DND-41 (cell line): ENCODE measurements around the gene NCAPD3.

Source experiments
- ATAC-seq: fragments of 200-7000 bp; cut with Tn5 transposase; 3 replicates; pipeline ENCODE4 v1.9.1; 2021; ENCODE audit warnings: low read depth; ENCODE audit not compliant: insufficient read depth
- DNase-seq: peaks from one replicate; pipeline ENCODE4 v3.0.0-alpha.2; 2020
- H2AFZ ChIP-seq: 2 replicates; pipeline ENCODE4 v1.6.0; 2012; ENCODE audit warnings: low read depth, low read length
- H3K27ac ChIP-seq: 2 replicates; pipeline ENCODE4 v1.5.1; 2012; ENCODE audit warnings: low read length, inconsistent platforms
- H3K27me3 ChIP-seq: fragments of 200-600 bp; sonication (generic); 2 replicates; pipeline ENCODE4 v1.6.0; 2012; ENCODE audit warnings: low read length, mild to moderate bottlenecking, inconsistent platforms; ENCODE audit not compliant: insufficient read depth, poor library complexity
- H3K36me3 ChIP-seq: 2 replicates; pipeline ENCODE4 v1.5.1; 2012; ENCODE audit warnings: low read length, inconsistent platforms; ENCODE audit not compliant: insufficient read depth
- H3K4me1 ChIP-seq: 2 replicates; pipeline ENCODE4 v1.5.1; 2012; ENCODE audit warnings: mild to moderate bottlenecking, low read length; ENCODE audit not compliant: insufficient read depth
- H3K4me2 ChIP-seq: 2 replicates; pipeline ENCODE4 v1.6.0; 2012; ENCODE audit warnings: mild to moderate bottlenecking, moderate library complexity, low read length, inconsistent platforms; ENCODE audit not compliant: insufficient read depth
- H3K4me3 ChIP-seq, 2 experiments: fragments of 200-600 bp in 1 of 2; shearing (Covaris generic) in 1 of 2; 2 replicates each; pipeline ENCODE4 v1.5.1; 2012 to 2016; ENCODE audit warnings: inconsistent platforms in 2 of 2, low read length in 2 of 2, mild to moderate bottlenecking in 2 of 2, low read depth in 1 of 2, moderate library complexity in 1 of 2
- H3K79me2 ChIP-seq: 2 replicates; pipeline ENCODE4 v1.6.0; 2012; ENCODE audit warnings: low read length, inconsistent platforms; ENCODE audit not compliant: insufficient read depth
- H3K9ac ChIP-seq: 2 replicates; pipeline ENCODE4 v1.6.0; 2012; ENCODE audit warnings: low read depth, mild to moderate bottlenecking, inconsistent platforms, low read length, moderate library complexity
- H3K9me3 ChIP-seq: 2 replicates; pipeline ENCODE4 v1.5.1; 2012; ENCODE audit warnings: low read length, moderate library complexity, mild to moderate bottlenecking, inconsistent platforms; ENCODE audit not compliant: insufficient read depth, severe bottlenecking
- H4K20me1 ChIP-seq: 2 replicates; pipeline ENCODE4 v1.6.0; 2012; ENCODE audit warnings: low read length; ENCODE audit not compliant: insufficient read depth
- CTCF ChIP-seq: IDR thresholded peaks from 2 replicates; pipeline ENCODE4 v1.5.1; 2012; ENCODE audit warnings: borderline replicate concordance, low read length, moderate library complexity, mild to moderate bottlenecking; ENCODE audit not compliant: poor library complexity, severe bottlenecking; ENCODE audit errors: extremely low read depth
- EZH2 ChIP-seq: IDR thresholded peaks from 3 replicates; pipeline ENCODE4 v1.6.1; 2012; ENCODE audit warnings: borderline replicate concordance, low read depth, mild to moderate bottlenecking, moderate library complexity, low read length, inconsistent platforms; ENCODE audit not compliant: severe bottlenecking

Gene NCAPD3

GRCh38 chr11:134223121-134223520 lies 646 bp downstream of the NCAPD3 start:
- Histone ChIP-seq H3K4me3 (peak overlapping the region; percentile 76 to 91), H2AFZ (peak overlapping the region; percentile 62; the same call in 1 of the 2 replicates), H3K4me1 (peaks cover 70% of the 10 kb centered on the region), H3K27me3 (no peaks in the 10 kb centered on the region), H3K9me3 (no peaks in the 10 kb centered on the region), H4K20me1 (peaks cover 38% of the 10 kb centered on the region), H3K79me2 (peaks cover 96% of the 10 kb centered on the region), H3K27ac (peak overlapping the region; percentile 99), H3K4me2 (peak overlapping the region; percentile 95), H3K9ac (peak overlapping the region; percentile 83), H3K36me3 (peaks cover 64% of the 10 kb centered on the region)
- TF ChIP-seq CTCF (peak; percentile 5), EZH2 (no peak)
- no peak for DNase-seq
- ATAC-seq, result no peak

GRCh38 chr11:134216816-134217215 lies 7.0 kb downstream of the NCAPD3 start:
- Histone ChIP-seq H3K4me2 (peak overlapping the region; percentile 23; the same call in 1 of the 2 replicates), H3K4me3 (no peak overlapping the region), H3K27ac (no peak overlapping the region), H3K27me3 (no peaks in the 10 kb centered on the region), H3K9me3 (no peaks in the 10 kb centered on the region), H3K36me3 (peaks cover 94% of the 10 kb centered on the region), H4K20me1 (peaks cover 73% of the 10 kb centered on the region), H3K4me1 (peaks cover 51% of the 10 kb centered on the region), H3K79me2 (peaks cover 100% of the 10 kb centered on the region), H3K9ac (no peak overlapping the region), H2AFZ (no peak overlapping the region)
- TF ChIP-seq EZH2, result no peak
- TF ChIP-seq CTCF, result no peak
- no peak for DNase-seq
- ATAC-seq, result no peak

- TF ChIP-seq CTCF (no peak), EZH2 (no peak)
- DNase-seq (no peak), ATAC-seq (no peak)
- no peak overlapping the region for H3K9ac ChIP-seq
- peaks cover 75% of the 10 kb centered on the region for H4K20me1 ChIP-seq
- peaks cover 98% of the 10 kb centered on the region for H3K36me3 ChIP-seq
- H3K27ac ChIP-seq, result no peak overlapping the region; the same call in 1 of the 2 replicates
- H3K4me1 ChIP-seq, result peaks cover 41% of the 10 kb centered on the region
- no peaks in the 10 kb centered on the region for H3K9me3 ChIP-seq
- no peaks in the 10 kb centered on the region for H3K27me3 ChIP-seq
- peaks cover 100% of the 10 kb centered on the region for H3K79me2 ChIP-seq
- peak overlapping the region; percentile 23; the same call in 1 of the 2 replicates for H3K4me2 ChIP-seq
- no peak overlapping the region for H2AFZ ChIP-seq
- no peak overlapping the region for H3K4me3 ChIP-seq
Measured at GRCh38 chr11:134215836-134216235, 7.9 kb downstream of the NCAPD3 start.
